ENCODE results near the gene TCEAL9. TPM values are rescaled to one million over a fixed set of nuclear protein-coding genes. Genes with fewer than 3 reads are reported as not detected.
"Not testable (repeated sequence)": the region's sequence is repeated elsewhere in the genome, so short reads cannot be mapped to it uniquely, and the experiment has no call there.

TCEAL9 gene
- 61.7 and 90.7 TPM in 2 replicates for total RNA-seq (2014; rRNA removed; shearing (Covaris generic))

- H3K36me3 ChIP-seq (replicated peaks; ENCODE audit: control insufficient read depth, insufficient read depth, low read length) = peaks cover 4% of the 10 kb centered on the region
- H3K27me3 ChIP-seq (ENCODE audit: control insufficient read depth, insufficient read depth, low read length) = no peaks in the 10 kb centered on the region
- DNase-seq = no peak
- peak within 1 kb of the TSS; percentile 68 for H3K4me3 ChIP-seq (ENCODE audit: insufficient read depth, low read depth, low read length)
Observed at GRCh38 chrX:103356130-103356798, at the start of gene TCEAL9. TCEAL9 (plus strand) TSS chrX:103356506; CDS start chrX:103357685, 1,179 bp downstream.

DNA sequence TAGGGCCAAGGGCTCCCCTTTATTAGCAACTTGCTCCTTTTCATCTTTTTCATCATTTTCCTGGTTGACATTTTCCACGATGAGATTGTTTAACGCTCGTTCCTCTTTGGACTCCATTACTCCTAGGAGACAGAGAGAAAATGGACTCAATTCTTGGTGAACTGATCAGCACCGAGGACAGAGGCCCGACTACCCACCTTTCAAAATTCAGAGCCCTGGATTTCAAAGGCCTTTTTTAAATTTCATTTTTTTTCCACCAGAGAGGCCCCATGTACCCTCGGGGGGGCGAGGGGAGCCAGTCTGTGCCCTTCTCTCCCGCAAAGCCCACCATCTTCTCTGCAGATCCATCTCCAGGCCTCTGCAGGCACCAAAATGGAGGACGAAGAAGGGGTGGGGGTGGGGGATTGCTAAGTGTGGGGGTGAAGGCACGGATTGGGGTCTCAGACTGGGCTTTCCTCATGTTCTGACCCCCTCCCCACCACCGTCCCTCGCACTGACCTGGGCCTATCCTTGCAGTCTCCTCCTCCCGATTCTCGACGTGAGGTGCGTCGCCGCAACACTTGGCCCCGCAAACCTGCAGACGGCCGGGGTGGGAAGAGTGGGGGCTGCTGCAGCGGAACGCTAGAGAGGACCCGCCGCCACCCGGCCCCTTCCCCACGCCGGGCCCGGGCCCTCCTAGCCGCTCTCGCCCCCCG lies 46.3 kb upstream of the TCEAL9 start:
- H3K27me3 ChIP-seq (ENCODE audit: control insufficient read depth, insufficient read depth, low read length) = no peaks in the 10 kb centered on the region; the same call in 1 of the 2 replicates
- no peak for DNase-seq

DNA sequence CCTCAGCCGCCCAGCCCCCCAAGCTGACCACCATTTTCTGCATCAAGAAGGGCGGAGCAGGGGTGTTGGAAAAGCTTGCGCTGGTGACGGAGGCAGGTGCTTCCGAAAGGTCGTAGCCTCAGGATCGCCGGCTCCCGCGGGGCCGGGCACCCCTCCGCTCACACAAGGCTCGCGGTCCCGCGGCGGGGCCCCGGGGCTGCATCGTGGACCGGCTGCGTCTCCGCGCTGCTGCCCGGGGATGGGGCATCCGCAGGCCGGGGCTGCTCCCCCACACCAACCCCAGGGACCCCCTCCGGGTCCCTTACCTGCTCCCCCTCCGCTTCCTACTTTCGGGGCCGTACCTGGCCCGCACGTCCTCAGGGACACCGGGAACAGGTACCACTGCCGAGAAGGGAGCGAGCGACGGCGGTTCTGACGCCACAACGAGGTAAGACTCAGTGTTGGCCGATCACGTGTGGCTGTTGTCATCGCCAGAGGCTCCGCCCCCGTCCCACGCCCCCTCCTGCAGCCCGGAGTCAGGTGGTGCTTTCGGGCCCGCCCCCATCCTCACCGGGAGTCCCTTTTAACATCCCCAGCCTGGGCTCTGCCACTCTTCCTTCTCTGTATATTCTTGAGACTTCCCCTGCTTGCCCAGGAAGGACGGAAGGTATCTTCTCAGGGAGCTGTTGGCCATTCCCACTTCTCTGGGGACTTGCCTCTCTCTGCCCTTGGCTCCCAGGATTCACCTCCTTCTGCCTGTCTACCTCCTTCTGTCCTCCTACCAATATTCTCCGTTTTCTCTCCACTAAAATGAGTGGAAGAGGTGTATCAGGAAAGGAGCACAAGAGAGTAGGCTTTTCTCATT lies 45.5 kb upstream of the TCEAL9 start, which contains the start of gene BEX2:
Gene BEX2, minus strand, starts transcription at position 436 of the 844 bp plus-strand sequence. CDS start 1,014 bp downstream, outside the sequence.
- no peaks in the 10 kb centered on the region; the same call in 1 of the 2 replicates for H3K27me3 ChIP-seq (ENCODE audit: control insufficient read depth, insufficient read depth, low read length)
- DNase-seq = peak; percentile 87

More for the DNA sequence above, 46.3 kb upstream of the TCEAL9 start:
- Histone ChIP-seq H3K36me3 (replicated peaks; ENCODE audit: control insufficient read depth, insufficient read depth, low read length) (no peaks in the 10 kb centered on the region; the same call in 1 of the 2 replicates), H3K4me3 (ENCODE audit: insufficient read depth, low read depth, low read length) (peak overlapping the region; percentile 84)

GRCh38 chrX:103311399-103311780 lies 44.9 kb upstream of the TCEAL9 start:
- Histone ChIP-seq H3K27me3 (ENCODE audit: control insufficient read depth, insufficient read depth, low read length) (no peaks in the 10 kb centered on the region; the same call in 1 of the 2 replicates), H3K36me3 (replicated peaks; ENCODE audit: control insufficient read depth, insufficient read depth, low read length) (no peaks in the 10 kb centered on the region; the same call in 1 of the 2 replicates), H3K4me3 (ENCODE audit: insufficient read depth, low read depth, low read length) (no peak overlapping the region)
- DNase-seq = no peak

More for the DNA sequence above, 45.5 kb upstream of the TCEAL9 start, which contains the start of gene BEX2:
- Histone ChIP-seq H3K4me3 (ENCODE audit: insufficient read depth, low read depth, low read length) (peak within 1 kb of the TSS; percentile 84), H3K36me3 (replicated peaks; ENCODE audit: control insufficient read depth, insufficient read depth, low read length) (no peaks in the 10 kb centered on the region; the same call in 1 of the 2 replicates)

GRCh38 chrX:103329991-103330390 lies 26.3 kb upstream of the TCEAL9 start, which contains the start of gene TCEAL7:
TCEAL7 (plus strand) TSS chrX:103330239; CDS start chrX:103331404, 1,165 bp downstream.
- H3K27me3 ChIP-seq (ENCODE audit: control insufficient read depth, insufficient read depth, low read length) = peaks cover 3% of the 10 kb centered on the region; the same call in 1 of the 2 replicates
- H3K36me3 ChIP-seq (replicated peaks; ENCODE audit: control insufficient read depth, insufficient read depth, low read length) = no peaks in the 10 kb centered on the region
- peak; percentile 44 for DNase-seq
- peak within 1 kb of the TSS; percentile 32 for H3K4me3 ChIP-seq (ENCODE audit: insufficient read depth, low read depth, low read length)

DNA sequence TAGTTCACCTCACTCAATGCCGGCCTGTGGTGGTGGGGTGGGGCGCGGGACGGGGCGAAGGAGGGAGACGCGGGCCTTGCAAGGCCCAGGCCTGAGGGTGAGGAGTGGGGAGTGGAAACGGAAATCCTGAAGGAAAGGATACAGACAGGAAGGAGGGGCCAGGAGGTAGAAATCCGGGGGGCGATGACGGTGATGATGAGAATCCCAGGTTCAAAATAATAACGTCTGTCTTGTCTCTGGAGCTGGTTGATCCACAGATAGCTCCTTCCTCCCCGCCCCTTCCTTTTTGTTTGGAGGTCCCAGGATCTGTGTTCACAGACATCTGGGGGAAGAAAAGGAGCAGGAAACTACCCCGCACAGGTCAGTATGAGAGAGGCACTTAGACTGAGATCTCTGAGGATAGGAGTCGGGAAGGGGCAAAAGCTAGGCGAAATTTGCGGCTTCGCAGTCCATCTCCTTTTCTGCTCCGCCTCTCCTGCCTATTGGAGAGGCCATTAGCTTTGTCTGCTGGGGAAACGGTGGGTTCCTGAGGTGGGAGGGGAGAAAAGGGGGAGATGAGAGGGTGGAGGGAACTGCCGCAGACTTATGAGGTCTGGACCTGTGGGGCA lies 25.5 kb upstream of the TCEAL9 start:
- H3K4me3 ChIP-seq (ENCODE audit: insufficient read depth, low read depth, low read length) = peak overlapping the region; percentile 32
- DNase-seq = peak; percentile 57
- H3K27me3 ChIP-seq (ENCODE audit: control insufficient read depth, insufficient read depth, low read length) = peaks cover 3% of the 10 kb centered on the region; the same call in 1 of the 2 replicates

DNA sequence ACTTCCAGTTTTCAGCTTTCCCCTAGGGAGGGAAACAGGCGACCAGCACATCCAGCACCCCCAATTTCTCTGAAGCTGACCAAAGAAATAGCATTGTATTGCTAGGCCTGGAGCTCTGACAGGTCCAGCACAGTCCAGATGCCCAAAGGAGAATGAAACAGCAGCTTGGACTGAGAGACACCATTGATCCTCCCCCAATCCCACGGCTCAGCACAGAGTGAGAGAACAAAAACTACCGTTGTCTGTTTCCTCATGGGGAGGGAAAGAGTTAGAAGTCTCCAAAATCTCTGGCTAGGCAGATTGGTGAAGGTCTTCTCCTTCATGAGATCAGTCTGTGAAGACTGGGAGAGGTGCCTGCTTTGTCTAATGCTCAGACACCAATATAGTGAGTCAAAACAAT lies 17.6 kb upstream of the TCEAL9 start:
- H3K27me3 ChIP-seq (ENCODE audit: control insufficient read depth, insufficient read depth, low read length) = no peaks in the 10 kb centered on the region; the same call in 1 of the 2 replicates
- no peak for DNase-seq
- no peaks in the 10 kb centered on the region for H3K36me3 ChIP-seq (replicated peaks; ENCODE audit: control insufficient read depth, insufficient read depth, low read length)
- no peak overlapping the region for H3K4me3 ChIP-seq (ENCODE audit: insufficient read depth, low read depth, low read length)

More for the DNA sequence above, 25.5 kb upstream of the TCEAL9 start:
- no peaks in the 10 kb centered on the region for H3K36me3 ChIP-seq (replicated peaks; ENCODE audit: control insufficient read depth, insufficient read depth, low read length)

GRCh38 chrX:103343105-103343504 lies 13.2 kb upstream of the TCEAL9 start:
- H3K36me3 ChIP-seq (replicated peaks; ENCODE audit: control insufficient read depth, insufficient read depth, low read length) = no peaks in the 10 kb centered on the region
- H3K27me3 ChIP-seq (ENCODE audit: control insufficient read depth, insufficient read depth, low read length) = peaks cover 7% of the 10 kb centered on the region
- no peak for DNase-seq
- H3K4me3 ChIP-seq (ENCODE audit: insufficient read depth, low read depth, low read length) = no peak overlapping the region

DNA sequence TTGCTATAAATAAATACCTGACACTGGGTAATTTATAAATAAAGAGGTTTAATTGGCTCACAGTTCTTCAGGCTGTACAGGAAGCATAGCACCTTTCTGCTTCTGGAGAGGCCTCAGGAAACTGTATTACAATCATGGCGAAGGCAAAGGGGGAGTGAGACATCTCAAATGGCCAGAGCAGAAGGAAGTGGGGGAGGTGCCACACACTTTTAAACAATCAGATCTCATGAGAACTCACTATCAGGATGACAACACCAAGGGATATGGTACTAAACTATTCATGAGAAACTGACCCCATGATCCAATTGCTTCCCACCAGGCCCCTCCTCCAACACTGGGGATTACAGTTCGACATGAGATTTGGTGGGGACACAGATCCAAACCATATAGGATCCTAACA lies 11.7 kb upstream of the TCEAL9 start:
- Histone ChIP-seq H3K27me3 (ENCODE audit: control insufficient read depth, insufficient read depth, low read length) (peaks cover 15% of the 10 kb centered on the region), H3K36me3 (replicated peaks; ENCODE audit: control insufficient read depth, insufficient read depth, low read length) (no peaks in the 10 kb centered on the region), H3K4me3 (ENCODE audit: insufficient read depth, low read depth, low read length) (no peak overlapping the region)
- DNase-seq = no peak

DNA sequence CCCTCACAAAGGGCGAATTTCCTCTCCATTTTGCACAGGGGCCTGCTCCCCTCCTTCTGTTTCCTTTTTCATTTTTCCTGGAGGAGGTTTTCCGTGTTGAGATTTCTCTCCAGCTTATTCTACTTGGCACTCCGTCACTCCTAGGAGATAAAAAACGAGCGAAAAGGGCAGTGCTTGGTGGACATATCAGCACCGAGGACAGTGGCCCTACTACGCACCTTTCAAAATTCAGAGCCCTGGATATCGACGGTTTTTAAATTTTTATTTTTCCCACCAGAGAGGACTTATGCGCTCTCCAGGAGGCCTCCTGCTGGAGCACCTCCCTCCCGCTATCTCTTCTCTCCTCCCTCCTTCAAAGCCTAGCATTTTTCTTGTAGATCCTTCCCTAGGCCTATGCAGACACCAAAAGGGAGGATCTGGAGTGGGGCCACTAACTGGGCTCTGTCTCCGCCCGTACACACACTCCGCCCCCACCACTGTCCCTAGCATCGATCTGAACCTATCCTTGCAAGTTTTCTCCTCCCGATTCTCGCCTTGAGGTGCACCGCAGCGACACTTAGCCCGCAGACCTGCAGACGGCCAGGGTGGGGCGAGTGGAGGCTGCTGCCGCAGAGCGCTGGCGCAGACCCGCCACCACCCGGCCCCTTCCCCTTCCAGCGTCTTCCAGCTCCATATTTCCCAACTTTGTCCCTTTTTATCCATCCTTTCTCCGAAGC lies 8.5 kb upstream of the TCEAL9 start:
- no peak for DNase-seq
- Histone ChIP-seq H3K4me3 (ENCODE audit: insufficient read depth, low read depth, low read length) (peak overlapping the region; percentile 34), H3K36me3 (replicated peaks; ENCODE audit: control insufficient read depth, insufficient read depth, low read length) (no peaks in the 10 kb centered on the region), H3K27me3 (ENCODE audit: control insufficient read depth, insufficient read depth, low read length) (peaks cover 15% of the 10 kb centered on the region)

DNA sequence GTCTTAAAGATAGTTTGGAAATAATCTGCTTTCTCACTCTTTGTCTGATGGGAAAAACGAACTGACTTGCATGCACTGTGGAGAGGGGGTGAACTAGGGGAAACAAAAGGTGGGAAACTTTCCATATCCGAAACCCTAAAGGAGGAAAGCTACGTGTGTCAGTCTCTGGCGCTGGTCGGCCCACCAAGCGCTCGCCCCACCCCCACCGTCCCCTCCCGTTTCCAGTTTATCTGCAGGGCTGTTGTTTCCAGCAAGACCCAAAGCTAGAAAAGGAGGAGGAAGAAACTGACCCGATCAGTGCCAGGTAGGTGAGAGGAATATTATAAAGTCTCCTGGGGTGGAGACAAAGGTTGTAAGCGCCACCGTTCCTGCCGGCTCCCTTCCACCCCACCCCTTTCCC lies 552 bp downstream of the TCEAL9 start:
- Histone ChIP-seq H3K4me3 (ENCODE audit: insufficient read depth, low read depth, low read length) (peak overlapping the region; percentile 68), H3K36me3 (replicated peaks; ENCODE audit: control insufficient read depth, insufficient read depth, low read length) (peaks cover 4% of the 10 kb centered on the region), H3K27me3 (ENCODE audit: control insufficient read depth, insufficient read depth, low read length) (no peaks in the 10 kb centered on the region)
- DNase-seq = no peak

DNA sequence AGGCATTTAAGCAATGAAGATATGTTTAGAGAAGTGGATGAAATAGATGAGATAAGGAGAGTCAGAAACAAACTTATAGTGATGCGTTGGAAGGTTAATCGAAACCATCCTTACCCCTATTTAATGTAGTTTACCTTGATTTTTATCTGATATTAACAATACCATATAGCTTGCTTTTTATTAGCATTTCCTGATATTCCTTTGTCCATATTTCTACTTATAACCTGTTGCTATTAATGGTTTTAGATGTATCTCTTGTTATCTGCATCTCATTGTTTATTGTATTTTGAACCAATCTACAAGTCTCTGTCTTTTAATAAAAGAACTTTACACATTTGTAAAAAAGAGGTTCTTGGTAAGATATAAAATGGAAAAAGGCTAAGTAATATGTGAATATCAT lies 1.6 kb downstream of the TCEAL9 start:
- Histone ChIP-seq H3K4me3 (ENCODE audit: insufficient read depth, low read depth, low read length) (peak overlapping the region; percentile 68; the same call in 1 of the 2 replicates), H3K27me3 (ENCODE audit: control insufficient read depth, insufficient read depth, low read length) (no peaks in the 10 kb centered on the region), H3K36me3 (replicated peaks; ENCODE audit: control insufficient read depth, insufficient read depth, low read length) (peaks cover 4% of the 10 kb centered on the region)
- no peak for DNase-seq

DNA sequence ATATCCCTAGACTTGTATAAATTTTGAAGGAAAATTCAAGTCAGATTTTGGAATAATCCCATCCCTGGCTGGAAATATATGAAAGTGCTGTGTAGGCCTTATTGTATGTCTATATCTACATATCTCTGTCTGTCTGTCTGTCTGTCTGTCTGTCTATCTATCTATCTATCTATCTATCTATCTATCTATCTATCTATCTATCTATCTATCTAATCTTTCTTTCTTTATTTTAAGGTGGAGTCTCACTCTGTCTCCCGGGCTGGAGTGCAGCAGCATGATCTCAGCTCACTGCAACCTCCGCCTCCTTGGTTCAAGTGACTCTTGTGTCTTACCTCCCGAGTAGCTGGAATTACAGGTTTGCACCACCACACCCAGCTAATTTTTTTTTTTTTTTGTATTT lies 3.3 kb downstream of the TCEAL9 start:
- not testable (repeated sequence) for DNase-seq; H3K36me3 ChIP-seq (replicated peaks; ENCODE audit: control insufficient read depth, insufficient read depth, low read length); H3K4me3 ChIP-seq (ENCODE audit: insufficient read depth, low read depth, low read length); H3K27me3 ChIP-seq (ENCODE audit: control insufficient read depth, insufficient read depth, low read length)

Measured in H7 (cell line).